Right lobe of liver (tissue), 4 donors: ENCODE measurements around the gene CMC4.

Experiments
- POLR2A ChIP-seq: fragments of 450-650 bp; IDR thresholded peaks from one replicate; pipeline ENCODE4 v1.6.1; 2017; ENCODE audit warnings: antibody characterized with exemption, mild to moderate bottlenecking
- TF ChIP-seq, protein P1 (sequence below), 4 donors: fragments of 200-600 bp in 3 of 4; fragments of 450-650 bp in 1 of 4; IDR thresholded peaks; one replicate each; pipeline versions ENCODE4 v1.5.1 to v1.8.0; 2016 to 2022; ENCODE audit warnings: antibody characterized with exemption in 4 of 4, mild to moderate bottlenecking in 2 of 4
- donor health status: DM: no; HTN: no; CAD: no.
- donor health status: DM: no; HTN: no; CAD: no.
- donor health status: DM: no; HTN: yes; CAD: no.

- TF ChIP-seq, protein P1, sequence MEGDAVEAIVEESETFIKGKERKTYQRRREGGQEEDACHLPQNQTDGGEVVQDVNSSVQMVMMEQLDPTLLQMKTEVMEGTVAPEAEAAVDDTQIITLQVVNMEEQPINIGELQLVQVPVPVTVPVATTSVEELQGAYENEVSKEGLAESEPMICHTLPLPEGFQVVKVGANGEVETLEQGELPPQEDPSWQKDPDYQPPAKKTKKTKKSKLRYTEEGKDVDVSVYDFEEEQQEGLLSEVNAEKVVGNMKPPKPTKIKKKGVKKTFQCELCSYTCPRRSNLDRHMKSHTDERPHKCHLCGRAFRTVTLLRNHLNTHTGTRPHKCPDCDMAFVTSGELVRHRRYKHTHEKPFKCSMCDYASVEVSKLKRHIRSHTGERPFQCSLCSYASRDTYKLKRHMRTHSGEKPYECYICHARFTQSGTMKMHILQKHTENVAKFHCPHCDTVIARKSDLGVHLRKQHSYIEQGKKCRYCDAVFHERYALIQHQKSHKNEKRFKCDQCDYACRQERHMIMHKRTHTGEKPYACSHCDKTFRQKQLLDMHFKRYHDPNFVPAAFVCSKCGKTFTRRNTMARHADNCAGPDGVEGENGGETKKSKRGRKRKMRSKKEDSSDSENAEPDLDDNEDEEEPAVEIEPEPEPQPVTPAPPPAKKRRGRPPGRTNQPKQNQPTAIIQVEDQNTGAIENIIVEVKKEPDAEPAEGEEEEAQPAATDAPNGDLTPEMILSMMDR (IDR thresholded peaks at IDR 0.05): no peak
- TF ChIP-seq POLR2A: no peak
Measured at GRCh38 chrX:155061760-155062159, 9.2 kb downstream of the CMC4 start.
